Activated naive CD4-positive, alpha-beta T cell treated with anti-CD3 and anti-CD28 coated beads, Interleukin-2, amount 10 ng/mL, durations not matched to agents 7 days and 5 days (primary cell): ENCODE measurements around the gene ALDH1A1.

Experiments used
- CTCF ChIA-PET: fragments of 350-600 bp; sonication (Branson Sonifier 250); formaldehyde crosslinking; loops from one replicate; lab custom pipeline; 2021; ENCODE audit warnings: antibody characterized with exemption; lab: Charles Lee
- DNase-seq: peaks from one replicate; pipeline ENCODE4 v3.0.0-alpha.2; 2020
- H3K27ac Mint-ChIP-seq: one replicate; pipeline ENCODE4 v1.8.0; 2021; ENCODE audit warnings: mild to moderate bottlenecking, moderate library complexity, mixed read lengths
- H3K27me3 Mint-ChIP-seq: one replicate; pipeline ENCODE4 v1.8.0; 2021; ENCODE audit warnings: mild to moderate bottlenecking, mixed read lengths
- H3K36me3 Mint-ChIP-seq: one replicate; pipeline ENCODE4 v1.8.0; 2021; ENCODE audit warnings: mixed read lengths
- H3K4me1 Mint-ChIP-seq: one replicate; pipeline ENCODE4 v1.8.0; 2021; ENCODE audit warnings: mixed read lengths
- H3K4me3 Mint-ChIP-seq: one replicate; pipeline ENCODE4 v1.8.0; 2021; ENCODE audit warnings: mild to moderate bottlenecking, moderate library complexity, mixed read lengths
- H3K9me3 Mint-ChIP-seq: one replicate; pipeline ENCODE4 v1.8.0; 2021; ENCODE audit warnings: mixed read lengths

Gene ALDH1A1

GRCh38 chr9:72983512-72984225 lies 30.8 kb upstream of the ALDH1A1 start:
- no peaks in the 10 kb centered on the region for H3K9me3 Mint-ChIP-seq
- no peaks in the 10 kb centered on the region for H3K4me1 Mint-ChIP-seq
- no peak for DNase-seq
- H3K27ac Mint-ChIP-seq, result no peak overlapping the region
- no peaks in the 10 kb centered on the region for H3K36me3 Mint-ChIP-seq
- no peaks in the 10 kb centered on the region for H3K27me3 Mint-ChIP-seq
- H3K4me3 Mint-ChIP-seq, result no peak overlapping the region
- CTCF ChIA-PET, result no interaction called here

DNA sequence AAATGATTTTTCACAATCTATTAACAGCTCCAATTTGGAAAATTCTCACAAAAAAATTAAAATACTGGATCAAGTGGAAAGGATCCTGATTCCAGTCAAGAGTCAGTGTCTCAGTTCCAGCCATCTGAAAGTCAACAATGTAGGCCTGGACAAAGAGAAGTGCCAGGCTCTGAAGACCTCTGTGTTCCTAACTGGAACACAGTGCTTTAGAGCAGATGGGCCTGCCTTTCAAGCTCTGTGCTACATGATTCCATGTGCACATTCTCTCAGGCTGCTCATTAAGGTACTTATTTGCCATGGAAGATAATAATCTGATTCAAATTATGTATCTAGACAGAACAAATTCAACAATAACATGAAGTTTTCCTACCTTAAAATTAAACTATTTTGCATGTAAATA lies 30.2 kb upstream of the ALDH1A1 start:
- no peak overlapping the region for H3K27ac Mint-ChIP-seq
- H3K9me3 Mint-ChIP-seq, result no peaks in the 10 kb centered on the region
- CTCF ChIA-PET, result no interaction called here
- no peaks in the 10 kb centered on the region for H3K4me1 Mint-ChIP-seq
- no peak overlapping the region for H3K4me3 Mint-ChIP-seq
- H3K36me3 Mint-ChIP-seq, result no peaks in the 10 kb centered on the region
- H3K27me3 Mint-ChIP-seq, result no peaks in the 10 kb centered on the region
- DNase-seq, result no peak

GRCh38 chr9:72982146-72982799 lies 29.4 kb upstream of the ALDH1A1 start:
- DNase-seq, result no peak
- Mint-ChIP-seq H3K27ac (no peak overlapping the region), H3K4me3 (no peak overlapping the region), H3K9me3 (no peaks in the 10 kb centered on the region), H3K27me3 (no peaks in the 10 kb centered on the region), H3K4me1 (no peaks in the 10 kb centered on the region), H3K36me3 (no peaks in the 10 kb centered on the region)
- CTCF ChIA-PET, result no interaction called here

- no peaks in the 10 kb centered on the region for H3K36me3 Mint-ChIP-seq
- no peak for DNase-seq
- no peaks in the 10 kb centered on the region for H3K27me3 Mint-ChIP-seq
- CTCF ChIA-PET, result no interaction called here
- H3K9me3 Mint-ChIP-seq, result no peaks in the 10 kb centered on the region
- H3K27ac Mint-ChIP-seq, result no peak overlapping the region
- H3K4me1 Mint-ChIP-seq, result no peaks in the 10 kb centered on the region
- H3K4me3 Mint-ChIP-seq, result no peak overlapping the region
These were observed 28.6 kb upstream of the ALDH1A1 start for GRCh38 chr9:72981433-72981832.

DNA sequence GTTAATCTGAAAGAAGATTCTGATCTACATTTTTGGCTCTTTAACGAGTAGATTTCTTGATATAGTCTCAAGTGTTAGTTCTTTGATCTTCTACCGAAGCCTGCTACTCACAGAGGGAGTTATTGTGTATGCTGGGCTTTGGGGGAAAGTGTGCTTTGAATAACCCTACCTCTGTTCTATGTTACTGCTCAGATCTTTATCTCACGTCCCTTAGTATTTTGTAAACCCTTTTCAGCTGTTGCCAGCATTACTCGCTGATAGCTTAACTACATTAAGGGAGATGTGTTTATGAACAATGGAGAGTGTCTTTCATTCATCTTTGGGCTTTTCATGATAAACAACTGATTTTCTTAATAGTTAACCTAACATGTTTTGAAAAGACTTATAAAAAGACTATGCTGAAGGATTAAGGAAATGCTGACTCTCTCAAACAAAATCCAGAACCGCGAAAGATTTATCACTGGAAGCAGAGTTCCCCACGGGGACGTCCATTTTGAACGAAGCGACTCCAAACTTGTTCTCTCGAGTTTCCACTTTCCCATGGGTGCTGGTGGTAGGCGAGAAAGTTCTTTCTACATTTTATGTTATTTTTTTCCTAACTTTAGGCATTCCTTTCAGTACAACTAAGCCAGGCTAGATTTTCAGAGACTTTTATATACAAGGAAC lies 27.9 kb upstream of the ALDH1A1 start:
- no peaks in the 10 kb centered on the region for H3K36me3 Mint-ChIP-seq
- H3K4me3 Mint-ChIP-seq, result no peak overlapping the region
- no peaks in the 10 kb centered on the region for H3K4me1 Mint-ChIP-seq
- no peaks in the 10 kb centered on the region for H3K27me3 Mint-ChIP-seq
- no peak overlapping the region for H3K27ac Mint-ChIP-seq
- CTCF ChIA-PET, result no interaction called here
- DNase-seq, result no peak
- no peaks in the 10 kb centered on the region for H3K9me3 Mint-ChIP-seq

GRCh38 chr9:72980183-72980582 lies 27.3 kb upstream of the ALDH1A1 start:
- CTCF ChIA-PET, result no interaction called here
- DNase-seq, result no peak
- no peak overlapping the region for H3K27ac Mint-ChIP-seq

DNA sequence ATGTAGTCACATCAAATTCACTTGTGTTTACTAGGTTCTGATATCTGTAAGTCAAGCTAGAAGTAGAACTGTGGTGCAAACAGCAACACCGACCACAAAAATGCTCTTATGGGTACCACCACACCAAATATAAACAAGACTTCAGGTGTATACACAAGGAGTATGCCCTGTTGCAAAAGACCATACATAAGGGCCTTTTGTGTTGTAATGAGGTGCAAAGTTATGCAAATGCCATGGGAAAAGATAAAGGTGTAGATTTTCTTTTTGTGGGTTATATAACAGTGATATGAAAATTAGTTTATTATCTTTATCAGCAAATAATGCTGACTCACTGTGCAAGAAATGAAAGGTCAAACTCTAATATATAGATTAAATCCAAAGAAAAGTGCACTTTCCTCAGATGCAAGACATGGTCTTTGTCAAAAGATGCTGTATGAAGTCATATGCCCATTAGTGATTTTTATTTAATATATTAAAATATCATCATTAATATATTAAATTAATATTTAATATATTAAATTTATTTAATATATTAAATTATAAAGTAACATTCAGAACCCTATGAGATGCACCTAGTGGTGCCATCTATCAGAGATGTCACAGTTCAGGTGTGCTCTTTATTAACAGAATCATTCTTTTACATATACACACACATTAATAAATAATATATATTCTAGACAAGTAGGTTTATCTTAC lies 26.7 kb upstream of the ALDH1A1 start:
- no peaks in the 10 kb centered on the region for H3K4me1 Mint-ChIP-seq
- H3K9me3 Mint-ChIP-seq, result no peaks in the 10 kb centered on the region
- CTCF ChIA-PET, result no interaction called here
- no peak overlapping the region for H3K4me3 Mint-ChIP-seq
- no peaks in the 10 kb centered on the region for H3K36me3 Mint-ChIP-seq
- H3K27ac Mint-ChIP-seq, result no peak overlapping the region
- no peaks in the 10 kb centered on the region for H3K27me3 Mint-ChIP-seq
- DNase-seq, result no peak

More at GRCh38 chr9:72980183-72980582, 27.3 kb upstream of the ALDH1A1 start:
- Mint-ChIP-seq H3K9me3 (no peaks in the 10 kb centered on the region), H3K27me3 (no peaks in the 10 kb centered on the region), H3K36me3 (no peaks in the 10 kb centered on the region), H3K4me3 (no peak overlapping the region), H3K4me1 (no peaks in the 10 kb centered on the region)

- Mint-ChIP-seq H3K4me1 (no peaks in the 10 kb centered on the region), H3K9me3 (no peaks in the 10 kb centered on the region), H3K36me3 (no peaks in the 10 kb centered on the region), H3K4me3 (no peak overlapping the region), H3K27ac (no peak overlapping the region), H3K27me3 (no peaks in the 10 kb centered on the region)
- CTCF ChIA-PET, result no interaction called here
- DNase-seq, result no peak
These were observed 25.9 kb upstream of the ALDH1A1 start for GRCh38 chr9:72978744-72979143.

DNA sequence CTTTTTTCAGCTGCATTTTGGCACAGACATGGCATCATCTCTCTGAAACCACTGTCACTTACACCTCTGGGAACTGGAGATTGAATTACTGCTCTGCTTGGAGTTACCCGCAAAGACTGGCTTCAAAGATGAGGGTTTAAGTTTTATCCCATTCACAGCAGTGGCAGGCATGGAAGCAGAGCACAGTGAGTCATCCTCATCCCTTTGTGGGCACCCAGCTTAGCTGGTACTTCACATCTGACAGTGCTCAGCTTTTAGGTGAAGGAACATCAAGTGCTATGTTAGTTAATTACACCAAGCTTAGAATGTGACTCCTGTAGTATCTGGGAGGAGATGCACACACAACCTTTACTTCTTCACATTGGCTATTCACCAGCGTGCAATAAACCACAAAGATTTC lies 24.8 kb upstream of the ALDH1A1 start:
- Mint-ChIP-seq H3K36me3 (no peaks in the 10 kb centered on the region), H3K27ac (no peak overlapping the region), H3K4me3 (no peak overlapping the region), H3K27me3 (no peaks in the 10 kb centered on the region), H3K9me3 (no peaks in the 10 kb centered on the region), H3K4me1 (no peaks in the 10 kb centered on the region)
- DNase-seq, result no peak
- CTCF ChIA-PET, result interaction anchor here (0.9 kb wide), 2 partner anchors 9 to 37 kb away, joined by 3 read pairs; no protein-coding TSS in a partner anchor

DNA sequence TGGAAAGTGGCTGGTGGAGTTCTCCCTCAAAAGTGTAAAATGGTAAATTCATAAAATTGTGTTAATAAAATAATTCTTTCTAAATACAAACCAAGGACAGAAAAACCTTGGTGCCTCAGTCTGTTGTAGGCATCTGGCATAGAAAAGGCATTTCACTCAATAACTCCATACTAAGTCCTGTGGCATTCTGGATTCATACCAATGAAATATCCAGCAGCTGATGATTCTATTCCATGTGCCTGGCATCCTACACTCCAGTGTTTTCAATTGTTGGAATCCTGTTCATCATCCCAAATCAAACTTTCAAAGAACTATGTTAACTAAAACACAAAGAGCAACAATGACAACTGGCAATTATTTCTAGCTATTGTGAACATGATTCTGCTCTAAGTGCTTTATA lies 21.6 kb upstream of the ALDH1A1 start:
- Mint-ChIP-seq H3K4me3 (no peak overlapping the region), H3K4me1 (no peaks in the 10 kb centered on the region), H3K36me3 (no peaks in the 10 kb centered on the region), H3K27ac (no peak overlapping the region), H3K27me3 (no peaks in the 10 kb centered on the region), H3K9me3 (no peaks in the 10 kb centered on the region)
- no peak for DNase-seq
- CTCF ChIA-PET, result no interaction called here

DNA sequence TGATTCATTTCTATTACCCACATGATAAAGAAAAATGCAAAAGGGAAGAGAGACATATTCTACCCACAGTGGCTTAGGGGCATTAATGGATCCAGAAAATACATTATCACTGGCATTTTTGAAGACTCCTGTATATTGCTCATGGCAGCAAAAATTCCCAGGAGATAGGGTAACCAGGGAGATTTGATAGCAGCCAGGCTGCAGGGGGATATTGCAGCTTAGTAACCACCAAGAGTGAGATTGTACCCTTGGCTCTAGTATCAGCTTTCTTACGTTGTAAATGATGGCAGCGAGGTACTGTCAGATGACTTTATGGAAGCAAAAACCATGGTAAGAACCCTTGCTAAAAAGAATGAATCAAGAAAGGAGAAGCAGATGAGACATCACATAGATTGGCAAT lies 19.8 kb upstream of the ALDH1A1 start:
- no peaks in the 10 kb centered on the region for H3K36me3 Mint-ChIP-seq

GRCh38 chr9:72971411-72971810 lies 18.6 kb upstream of the ALDH1A1 start:
- no peak overlapping the region for H3K27ac Mint-ChIP-seq
- H3K4me1 Mint-ChIP-seq, result no peaks in the 10 kb centered on the region
- CTCF ChIA-PET, result no interaction called here
- H3K9me3 Mint-ChIP-seq, result no peaks in the 10 kb centered on the region
- no peaks in the 10 kb centered on the region for H3K27me3 Mint-ChIP-seq
- H3K4me3 Mint-ChIP-seq, result no peak overlapping the region
- DNase-seq, result no peak
- H3K36me3 Mint-ChIP-seq, result no peaks in the 10 kb centered on the region

More for the DNA sequence above, 19.8 kb upstream of the ALDH1A1 start:
- Mint-ChIP-seq H3K4me1 (no peaks in the 10 kb centered on the region), H3K27me3 (no peaks in the 10 kb centered on the region), H3K9me3 (no peaks in the 10 kb centered on the region), H3K27ac (no peak overlapping the region), H3K4me3 (no peak overlapping the region)
- no peak for DNase-seq
- CTCF ChIA-PET, result no interaction called here

GRCh38 chr9:72960446-72960845 lies 7.6 kb upstream of the ALDH1A1 start:
- no peak overlapping the region for H3K27ac Mint-ChIP-seq
- no peaks in the 10 kb centered on the region for H3K9me3 Mint-ChIP-seq
- no peaks in the 10 kb centered on the region for H3K4me1 Mint-ChIP-seq
- CTCF ChIA-PET, result no interaction called here
- H3K4me3 Mint-ChIP-seq, result no peak overlapping the region
- H3K27me3 Mint-ChIP-seq, result no peaks in the 10 kb centered on the region
- DNase-seq, result no peak
- no peaks in the 10 kb centered on the region for H3K36me3 Mint-ChIP-seq

GRCh38 chr9:72958485-72959281 lies 5.8 kb upstream of the ALDH1A1 start:
- H3K36me3 Mint-ChIP-seq, result no peaks in the 10 kb centered on the region
- H3K4me1 Mint-ChIP-seq, result no peaks in the 10 kb centered on the region
- no peak overlapping the region for H3K27ac Mint-ChIP-seq
- no peak overlapping the region for H3K4me3 Mint-ChIP-seq
- no peaks in the 10 kb centered on the region for H3K27me3 Mint-ChIP-seq
- CTCF ChIA-PET, result no interaction called here
- DNase-seq, result no peak
- no peaks in the 10 kb centered on the region for H3K9me3 Mint-ChIP-seq
